Breast epithelium (tissue), 4 donors: ENCODE results near the gene ZNF79. TPM values are rescaled to one million over a fixed set of nuclear protein-coding genes. Genes with fewer than 3 reads are reported as not detected.

Source experiments
- DNase-seq, 2 donors: peaks; one replicate each; pipeline ENCODE4 v3.0.0-alpha.2; 2019; ENCODE audit warnings: low spot score in 2 of 2
- H3K27ac ChIP-seq, 2 donors: fragments of 200-600 bp; sonication (generic) in 1 of 2; one replicate each; pipeline ENCODE4 v1.5.1; 2016 to 2019; ENCODE audit warnings: mild to moderate bottlenecking in 1 of 2
- H3K27me3 ChIP-seq, 2 donors: fragments of 200-600 bp; sonication (generic) in 1 of 2; one replicate each; pipeline versions ENCODE4 v1.5.1 to v1.6.0; 2017 to 2019; ENCODE audit warnings: control low read depth in 1 of 2, mild to moderate bottlenecking in 1 of 2
- H3K36me3 ChIP-seq: fragments of 200-600 bp; one replicate; pipeline ENCODE4 v1.5.1; 2019
- H3K4me1 ChIP-seq, 2 donors: fragments of 200-600 bp; sonication (generic); one replicate each; pipeline ENCODE4 v1.5.1; 2016 to 2019; ENCODE audit warnings: control low read depth in 1 of 2
- H3K4me3 ChIP-seq, 3 donors: fragments of 200-600 bp; sonication (generic); 1 replicate in 2 of 3; 2 replicates in 1 of 3; pipeline ENCODE4 v1.5.1; 2016 to 2019; ENCODE audit warnings: mild to moderate bottlenecking in 3 of 3, moderate library complexity in 2 of 3
- H3K9me3 ChIP-seq, 2 donors: fragments of 200-600 bp; sonication (generic) in 1 of 2; one replicate each; pipeline ENCODE4 v1.5.1; 2016 to 2019; ENCODE audit warnings: control low read depth in 1 of 2
- CTCF ChIP-seq, 3 donors: fragments of 450-650 bp; IDR thresholded peaks; one replicate each; pipeline ENCODE4 v1.5.1; 2016 to 2017; ENCODE audit warnings: antibody characterized with exemption in 3 of 3, mild to moderate bottlenecking in 3 of 3, moderate library complexity in 3 of 3
- POLR2A ChIP-seq: fragments of 450-650 bp; IDR thresholded peaks from one replicate; pipeline ENCODE4 v1.6.1; 2016; ENCODE audit warnings: antibody characterized with exemption, mild to moderate bottlenecking, moderate library complexity
- POLR2AphosphoS5 ChIP-seq, 3 donors: sonication (generic); formaldehyde crosslinking; IDR thresholded peaks; one replicate each; pipeline ENCODE4 v1.6.1; 2017; ENCODE audit warnings: antibody characterized with exemption in 3 of 3
- intact Hi-C: fragments of 100-400 bp; cut with DNase I; formaldehyde crosslinking; loops from one replicate; pipeline ENCODE4 v1.15.1; 2023; ENCODE audit warnings: low total_unique reads
- total RNA-seq, 3 donors: library from RNA; depleted of rRNA; stranded (reverse); fragments of >200 nt; gene quantifications; one replicate each; pipeline ENCODE4 v1.1.0, GENCODE V29; 2016

The ZNF79 gene
- total RNA-seq, 3 donors from 2014 or later, result 7.7 to 16.7 (median 16.0) TPM

GRCh38 chr9:127479507-127480081, 55.4 kb downstream of the ZNF79 start:
- no peak for TF ChIP-seq POLR2AphosphoS5 (IDR thresholded peaks at IDR 0.05)
- Histone ChIP-seq H3K9me3 (no peaks in the 10 kb centered on the region), H3K27ac (no peak overlapping the region), H3K27me3 (no peaks in the 10 kb centered on the region), H3K36me3 (peaks cover 20% of the 10 kb centered on the region), H3K4me3 (no peak overlapping the region), H3K4me1 (no peaks in the 10 kb centered on the region)
- intact Hi-C loops, result no loop called here
- no peak for DNase-seq

GRCh38 chr9:127482662-127483061, 58.5 kb downstream of the ZNF79 start:
- Histone ChIP-seq H3K4me1 (no peaks in the 10 kb centered on the region), H3K4me3 (no peak overlapping the region), H3K36me3 (peaks cover 20% of the 10 kb centered on the region), H3K27me3 (no peaks in the 10 kb centered on the region), H3K27ac (no peak overlapping the region), H3K9me3 (no peaks in the 10 kb centered on the region)
- DNase-seq, result no peak
- intact Hi-C loops, result no loop called here
- TF ChIP-seq POLR2AphosphoS5 (IDR thresholded peaks at IDR 0.05) (no peak), CTCF (IDR thresholded peaks at IDR 0.05) (no peak), POLR2A (no peak)

- H3K36me3 ChIP-seq, result no peaks in the 10 kb centered on the region
- peak in 1 of 3 donors; percentile 14 for TF ChIP-seq CTCF (IDR thresholded peaks at IDR 0.05)
- TF ChIP-seq POLR2AphosphoS5 (IDR thresholded peaks at IDR 0.05), result no peak
- TF ChIP-seq POLR2A, result no peak
- no peaks in the 10 kb centered on the region for H3K9me3 ChIP-seq
- no peaks in the 10 kb centered on the region for H3K4me1 ChIP-seq
- H3K27me3 ChIP-seq, result no peaks in the 10 kb centered on the region
- H3K27ac ChIP-seq, result peak overlapping the region; percentile 30 to 63
- DNase-seq, result no peak
- intact Hi-C loops, result no loop called here
- H3K4me3 ChIP-seq, result no peak overlapping the region
Measured at GRCh38 chr9:127485995-127486394, 61.8 kb downstream of the ZNF79 start.

GRCh38 chr9:127488946-127489345, 64.8 kb downstream of the ZNF79 start:
- intact Hi-C loops, result no loop called here
- H3K36me3 ChIP-seq, result no peaks in the 10 kb centered on the region
- no peak overlapping the region for H3K4me3 ChIP-seq
- no peaks in the 10 kb centered on the region for H3K4me1 ChIP-seq
- no peak overlapping the region for H3K27ac ChIP-seq
- no peak for TF ChIP-seq POLR2AphosphoS5 (IDR thresholded peaks at IDR 0.05)
- TF ChIP-seq CTCF (IDR thresholded peaks at IDR 0.05), result no peak
- H3K27me3 ChIP-seq, result no peaks in the 10 kb centered on the region
- no peak for DNase-seq
- H3K9me3 ChIP-seq, result no peaks in the 10 kb centered on the region

GRCh38 chr9:127489471-127490115, 65.4 kb downstream of the ZNF79 start:
- intact Hi-C loops, result no loop called here
- TF ChIP-seq POLR2AphosphoS5 (IDR thresholded peaks at IDR 0.05), result no peak
- no peak for TF ChIP-seq CTCF (IDR thresholded peaks at IDR 0.05)
- TF ChIP-seq POLR2A, result no peak
- H3K4me3 ChIP-seq, result no peak overlapping the region
- no peaks in the 10 kb centered on the region for H3K36me3 ChIP-seq
- no peaks in the 10 kb centered on the region for H3K9me3 ChIP-seq
- no peaks in the 10 kb centered on the region for H3K27me3 ChIP-seq
- H3K4me1 ChIP-seq, result no peaks in the 10 kb centered on the region
- no peak overlapping the region for H3K27ac ChIP-seq
- no peak for DNase-seq
